ENCODE results near the gene SLC44A3.

DNA sequence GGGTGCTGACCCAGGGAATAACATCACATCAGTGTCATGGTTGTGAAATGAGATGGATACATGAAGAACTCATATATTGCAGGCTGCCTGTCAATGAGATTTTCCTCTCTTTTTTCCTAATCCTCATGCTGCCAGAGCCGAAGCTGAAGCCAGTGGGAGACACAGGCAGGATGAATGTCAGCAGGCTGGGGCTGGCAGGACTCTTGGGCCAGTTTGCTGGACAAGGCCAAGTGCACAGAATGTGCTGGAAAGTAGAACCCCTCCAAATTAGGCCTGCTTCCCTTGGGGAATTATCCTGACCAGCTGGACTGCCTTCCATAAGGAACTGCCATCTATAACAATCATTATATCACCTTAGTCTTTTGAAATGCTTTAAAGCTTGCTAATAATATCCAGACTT, 31.4 kb downstream of the SLC44A3 start:
- TF ChIP-seq CTCF (IDR thresholded peaks at IDR 0.05) (no peak), POLR2A (IDR thresholded peaks at IDR 0.05) (no peak)
